SJCRH30 (cell line): ENCODE measurements around the gene LTK. TPM values are rescaled to one million over a fixed set of nuclear protein-coding genes. Genes with fewer than 3 reads are reported as not detected.

ENCODE experiments used
- DNase-seq, 2 experiments: peaks; one replicate each; pipeline ENCODE4 v3.0.0-alpha.2; 2015 to 2020
- H3K27ac ChIP-seq: fragments of 250-450 bp; sonication (Bioruptor Pico); 2 replicates; pipeline ENCODE4 v1.5.1; 2020; ENCODE audit warnings: mild to moderate bottlenecking, moderate library complexity
- H3K27me3 ChIP-seq: fragments of 250-450 bp; sonication (Bioruptor Pico); 2 replicates; pipeline ENCODE4 v1.5.1; 2020; ENCODE audit warnings: mild to moderate bottlenecking, moderate library complexity
- H3K36me3 ChIP-seq: fragments of 250-450 bp; sonication (Bioruptor Pico); 2 replicates; pipeline ENCODE4 v1.5.1; 2020; ENCODE audit warnings: mild to moderate bottlenecking, moderate library complexity
- H3K4me1 ChIP-seq: fragments of 250-450 bp; sonication (Bioruptor Pico); 2 replicates; pipeline ENCODE4 v1.5.1; 2020; ENCODE audit warnings: mild to moderate bottlenecking, moderate library complexity
- H3K4me3 ChIP-seq: fragments of 250-450 bp; sonication (Bioruptor Pico); 2 replicates; pipeline ENCODE4 v1.5.1; 2020; ENCODE audit warnings: mild to moderate bottlenecking, moderate library complexity
- H3K9me3 ChIP-seq: fragments of 250-450 bp; sonication (Bioruptor Pico); replicated peaks from 2 replicates; pipeline ENCODE4 v1.5.1; 2020; ENCODE audit warnings: mild to moderate bottlenecking, moderate library complexity
- total RNA-seq: library from RNA; depleted of rRNA; stranded (reverse); fragments of >200 nt; shearing (Covaris generic); gene quantifications from 2 replicates; pipeline ENCODE4 v1.2.3, GENCODE V29; 2014; rRNA removed

LTK gene
- 4.7 and 4.9 TPM in 2 replicates for total RNA-seq

GRCh38 chr15:41513506-41514227 lies at the start of gene LTK:
Gene LTK, minus strand, starts transcription at chr15:41513827. Its CDS starts 118 bp downstream, at chr15:41513709.
- DNase-seq = peak; percentile 95
- Histone ChIP-seq H3K27me3 (no peaks in the 10 kb centered on the region), H3K4me3 (peak within 1 kb of the TSS; percentile 57), H3K27ac (peak within 1 kb of the TSS; percentile 73), H3K9me3 (no peaks in the 10 kb centered on the region), H3K4me1 (no peaks in the 10 kb centered on the region), H3K36me3 (no peaks in the 10 kb centered on the region)

GRCh38 chr15:41562784-41563198 lies 49.2 kb upstream of the LTK start:
- Histone ChIP-seq H3K27ac (no peak overlapping the region), H3K9me3 (no peaks in the 10 kb centered on the region), H3K4me1 (peaks cover 13% of the 10 kb centered on the region), H3K27me3 (no peaks in the 10 kb centered on the region), H3K4me3 (no peak overlapping the region), H3K36me3 (no peaks in the 10 kb centered on the region; the same call in 1 of the 2 replicates)
- DNase-seq = peak in 1 of 2 experiments; percentile 22

- Histone ChIP-seq H3K4me3 (no peak overlapping the region), H3K36me3 (no peaks in the 10 kb centered on the region; the same call in 1 of the 2 replicates), H3K27ac (no peak overlapping the region), H3K4me1 (peaks cover 13% of the 10 kb centered on the region), H3K27me3 (no peaks in the 10 kb centered on the region), H3K9me3 (no peaks in the 10 kb centered on the region)
- no peak for DNase-seq
Measured at GRCh38 chr15:41562244-41562643, 48.6 kb upstream of the LTK start.

GRCh38 chr15:41561777-41562145 lies 48.1 kb upstream of the LTK start:
- Histone ChIP-seq H3K9me3 (no peaks in the 10 kb centered on the region), H3K4me3 (no peak overlapping the region), H3K4me1 (peaks cover 12% of the 10 kb centered on the region), H3K36me3 (no peaks in the 10 kb centered on the region; the same call in 1 of the 2 replicates), H3K27me3 (no peaks in the 10 kb centered on the region), H3K27ac (no peak overlapping the region)
- DNase-seq = no peak

- no peak for DNase-seq
- no peaks in the 10 kb centered on the region; the same call in 1 of the 2 replicates for H3K36me3 ChIP-seq
- H3K4me3 ChIP-seq = no peak overlapping the region
- H3K27me3 ChIP-seq = no peaks in the 10 kb centered on the region
- no peak overlapping the region for H3K27ac ChIP-seq
- peaks cover 7% of the 10 kb centered on the region for H3K4me1 ChIP-seq
- no peaks in the 10 kb centered on the region for H3K9me3 ChIP-seq
Measured at GRCh38 chr15:41561104-41561776, 47.6 kb upstream of the LTK start.

- Histone ChIP-seq H3K27ac (no peak overlapping the region), H3K9me3 (no peaks in the 10 kb centered on the region), H3K27me3 (no peaks in the 10 kb centered on the region), H3K4me3 (no peak overlapping the region), H3K4me1 (peaks cover 6% of the 10 kb centered on the region; the same call in 1 of the 2 replicates), H3K36me3 (no peaks in the 10 kb centered on the region; the same call in 1 of the 2 replicates)
- no peak for DNase-seq
Measured at GRCh38 chr15:41560572-41560874, 46.9 kb upstream of the LTK start.

- Histone ChIP-seq H3K4me1 (peaks cover 6% of the 10 kb centered on the region), H3K27ac (peak overlapping the region; percentile 41; the same call in 1 of the 2 replicates), H3K36me3 (no peaks in the 10 kb centered on the region), H3K9me3 (no peaks in the 10 kb centered on the region), H3K27me3 (no peaks in the 10 kb centered on the region), H3K4me3 (peak overlapping the region; percentile 69)
- DNase-seq = peak; percentile 26 to 43
Measured at GRCh38 chr15:41559239-41559782, 45.7 kb upstream of the LTK start.

- DNase-seq = peak; percentile 56 to 59
- no peaks in the 10 kb centered on the region for H3K9me3 ChIP-seq
- no peaks in the 10 kb centered on the region for H3K27me3 ChIP-seq
- peaks cover 5% of the 10 kb centered on the region for H3K4me1 ChIP-seq
- peak within 1 kb of the TSS; percentile 41; the same call in 1 of the 2 replicates for H3K27ac ChIP-seq
- H3K4me3 ChIP-seq = peak within 1 kb of the TSS; percentile 69
- H3K36me3 ChIP-seq = no peaks in the 10 kb centered on the region
Measured at GRCh38 chr15:41558400-41559238, 45.0 kb upstream of the LTK start, which contains the start of gene TYRO3. Gene TYRO3, plus strand, starts transcription at chr15:41559212. Its CDS starts 46 bp downstream, at chr15:41559258.

- Histone ChIP-seq H3K27me3 (no peaks in the 10 kb centered on the region), H3K36me3 (no peaks in the 10 kb centered on the region), H3K4me3 (peak overlapping the region; percentile 69), H3K4me1 (peaks cover 5% of the 10 kb centered on the region), H3K9me3 (no peaks in the 10 kb centered on the region), H3K27ac (no peak overlapping the region)
- peak; percentile 81 to 85 for DNase-seq
Measured at GRCh38 chr15:41557673-41558399, 44.2 kb upstream of the LTK start.

GRCh38 chr15:41556677-41557076 lies 43.0 kb upstream of the LTK start:
- no peak for DNase-seq
- H3K4me3 ChIP-seq = no peak overlapping the region
- no peaks in the 10 kb centered on the region for H3K9me3 ChIP-seq
- H3K27me3 ChIP-seq = no peaks in the 10 kb centered on the region
- H3K36me3 ChIP-seq = no peaks in the 10 kb centered on the region
- H3K27ac ChIP-seq = no peak overlapping the region
- H3K4me1 ChIP-seq = peaks cover 5% of the 10 kb centered on the region

- H3K27ac ChIP-seq = no peak overlapping the region
- no peak for DNase-seq
- H3K9me3 ChIP-seq = no peaks in the 10 kb centered on the region
- no peaks in the 10 kb centered on the region for H3K27me3 ChIP-seq
- H3K4me3 ChIP-seq = no peak overlapping the region
- no peaks in the 10 kb centered on the region for H3K36me3 ChIP-seq
- peaks cover 5% of the 10 kb centered on the region for H3K4me1 ChIP-seq
Measured at GRCh38 chr15:41554915-41555314, 41.3 kb upstream of the LTK start.

- peak; percentile 34 to 61 for DNase-seq
- Histone ChIP-seq H3K4me3 (no peak overlapping the region), H3K27me3 (no peaks in the 10 kb centered on the region), H3K4me1 (peaks cover 5% of the 10 kb centered on the region), H3K36me3 (no peaks in the 10 kb centered on the region), H3K27ac (no peak overlapping the region), H3K9me3 (no peaks in the 10 kb centered on the region)
Measured at GRCh38 chr15:41554343-41554742, 40.7 kb upstream of the LTK start.

GRCh38 chr15:41553731-41554130 lies 40.1 kb upstream of the LTK start:
- Histone ChIP-seq H3K4me3 (no peak overlapping the region), H3K27ac (no peak overlapping the region), H3K4me1 (peaks cover 5% of the 10 kb centered on the region), H3K27me3 (no peaks in the 10 kb centered on the region), H3K9me3 (no peaks in the 10 kb centered on the region), H3K36me3 (no peaks in the 10 kb centered on the region)
- DNase-seq = no peak
